ENCODE data around the gene NDUFV2. TPM values are rescaled to one million over a fixed set of nuclear protein-coding genes. Genes with fewer than 3 reads are reported as not detected.
A peak's percentile ranks its signal among the peaks of the same experiment; 100 is the strongest.
"Not testable (repeated sequence)": the region's sequence is repeated elsewhere in the genome, so short reads cannot be mapped to it uniquely, and the experiment has no call there.

The NDUFV2 gene
- total RNA-seq, 5 donors from 2014 or later (not counting 1 experiment from before 2014, with no cell fraction given), result 148 to 201 (median 156) TPM

DNA sequence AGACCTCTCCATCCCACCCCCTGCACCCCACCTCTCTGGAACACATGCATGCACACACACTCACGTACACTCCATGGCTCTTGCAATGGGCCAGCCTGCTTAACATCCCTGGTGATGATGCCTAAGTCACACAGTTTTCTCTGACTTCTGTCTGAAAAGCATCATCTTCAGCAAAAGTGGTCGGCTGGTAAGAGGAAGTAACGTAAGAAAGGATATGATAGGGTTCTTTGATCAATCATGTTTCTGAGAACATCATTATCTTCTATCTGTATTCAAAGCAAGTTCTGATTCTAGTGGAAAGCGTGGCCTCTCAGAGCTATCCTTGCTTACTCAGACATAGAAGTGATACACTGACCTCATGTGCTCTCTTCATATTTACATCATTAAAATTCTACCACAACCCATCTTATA, 11.4 kb upstream of the NDUFV2 start:
- H3K4me3 Mint-ChIP-seq, result peak overlapping the region; percentile 4 to 65 (median 59)
- WGBS (ENCODE audit: insufficient coverage), result no CpG with 5 or more reads among the region's 4 CpGs
- peaks cover 17 to 36% of the 10 kb centered on the region in 2 experiments for H3K4me1 ChIP-seq (ENCODE audit: control insufficient read depth in 1 of 2, extremely low read depth in 1 of 2, insufficient read depth in 2 of 2, low read length in 2 of 2)

DNA sequence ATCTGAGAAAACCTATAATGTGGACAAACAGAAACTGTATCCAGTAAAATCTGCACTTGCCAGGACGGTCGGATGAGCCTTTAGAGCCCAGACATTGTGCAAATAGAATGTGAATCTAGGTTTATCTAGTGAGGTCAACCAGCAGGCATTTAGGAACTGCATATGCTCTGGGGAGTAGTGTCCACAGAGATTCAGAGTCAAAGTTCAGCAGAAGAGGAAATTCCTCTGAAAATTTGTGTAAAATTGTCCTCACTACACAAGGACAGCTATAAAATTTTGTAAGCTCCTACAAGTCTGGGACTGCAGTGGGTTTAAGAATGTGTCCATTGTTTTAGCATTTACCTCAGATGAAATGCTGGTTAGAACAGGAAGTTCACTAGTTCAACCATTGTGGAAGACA, 9.8 kb upstream of the NDUFV2 start:
- no peaks in the 10 kb centered on the region for H3K27me3 ChIP-seq (replicated peaks in 1 of 2; ENCODE audit: control insufficient read depth in 2 of 2, extremely low read depth in 1 of 2, insufficient read depth in 2 of 2, low read length in 1 of 2)
- Mint-ChIP-seq H3K4me3 (peak overlapping the region in 1 of 3 donors; percentile 12), H3K27ac (peak overlapping the region; percentile 69 to 93), H3K9me3 (no peaks in the 10 kb centered on the region), H3K4me1 (peaks cover 63 to 85% (median 85%) of the 10 kb centered on the region in 3 donors), H3K27me3 (no peaks in the 10 kb centered on the region), H3K36me3 (no peaks in the 10 kb centered on the region)
- 94% methylated on average over 2 of the region's 2 CpGs for WGBS (ENCODE audit: insufficient coverage)
- no peak overlapping the region for H3K4me3 ChIP-seq (ENCODE audit: control insufficient read depth in 1 of 2, extremely low read depth in 1 of 2, low read length in 1 of 2)
- ChIA-PET CTCF (no interaction called here), POLR2A (interaction anchor here in 1 of 2 donors (0.6 kb wide), 1 partner anchor 67 kb away, joined by 8 read pairs; no protein-coding TSS in a partner anchor)
- no peak overlapping the region for H3K27ac ChIP-seq (ENCODE audit: low read length)
- DNase-seq (no peak), ATAC-seq (replicated peaks in 1 of 4) (no peak)
- H3K4me1 ChIP-seq (ENCODE audit: control insufficient read depth in 1 of 2, extremely low read depth in 1 of 2, insufficient read depth in 2 of 2, low read length in 2 of 2), result peaks cover 17 to 37% of the 10 kb centered on the region in 2 experiments
- H3K9me3 ChIP-seq, result no peaks in the 10 kb centered on the region
- no peaks in the 10 kb centered on the region for H3K36me3 ChIP-seq (ENCODE audit: control insufficient read depth in 2 of 2, extremely low read depth in 1 of 2, insufficient read depth in 1 of 2, low read length in 1 of 2)

More for the DNA sequence above, 11.4 kb upstream of the NDUFV2 start:
- ATAC-seq (replicated peaks in 1 of 4) (peak; percentile 73 to 88 (median 78)), DNase-seq (peak in 30 of 35 experiments; percentile 21 to 74 (median 46))
- H3K9me3 Mint-ChIP-seq, result peaks cover 0 to under 1% (median 0%) of the 10 kb centered on the region in 3 donors
- no peaks in the 10 kb centered on the region for H3K27me3 Mint-ChIP-seq
- no peaks in the 10 kb centered on the region for H3K36me3 Mint-ChIP-seq
- peak overlapping the region; percentile 87 to 93 for H3K27ac Mint-ChIP-seq
- ChIA-PET POLR2A (interaction anchor here (0.6 to 1.1 kb wide), 3 partner anchors 10 to 140 kb away, joined by 4 to 9 read pairs (median 9); no protein-coding TSS in a partner anchor), CTCF (interaction anchor here in 1 of 2 donors (0.7 to 1.1 kb wide), 3 partner anchors 17 to 60 kb away, joined by 3 to 6 read pairs (median 4); no protein-coding TSS in a partner anchor)
- H3K36me3 ChIP-seq (ENCODE audit: control insufficient read depth in 2 of 2, extremely low read depth in 1 of 2, insufficient read depth in 1 of 2, low read length in 1 of 2), result no peaks in the 10 kb centered on the region
- no peaks in the 10 kb centered on the region for H3K9me3 ChIP-seq
- no peaks in the 10 kb centered on the region for H3K27me3 ChIP-seq (replicated peaks in 1 of 2; ENCODE audit: control insufficient read depth in 2 of 2, extremely low read depth in 1 of 2, insufficient read depth in 2 of 2, low read length in 1 of 2)
- peak overlapping the region; percentile 40 for H3K27ac ChIP-seq (ENCODE audit: low read length)
- H3K4me1 Mint-ChIP-seq, result peaks cover 59 to 86% (median 84%) of the 10 kb centered on the region in 3 donors
- no peak overlapping the region for H3K4me3 ChIP-seq (ENCODE audit: control insufficient read depth in 1 of 2, extremely low read depth in 1 of 2, low read length in 1 of 2)

DNA sequence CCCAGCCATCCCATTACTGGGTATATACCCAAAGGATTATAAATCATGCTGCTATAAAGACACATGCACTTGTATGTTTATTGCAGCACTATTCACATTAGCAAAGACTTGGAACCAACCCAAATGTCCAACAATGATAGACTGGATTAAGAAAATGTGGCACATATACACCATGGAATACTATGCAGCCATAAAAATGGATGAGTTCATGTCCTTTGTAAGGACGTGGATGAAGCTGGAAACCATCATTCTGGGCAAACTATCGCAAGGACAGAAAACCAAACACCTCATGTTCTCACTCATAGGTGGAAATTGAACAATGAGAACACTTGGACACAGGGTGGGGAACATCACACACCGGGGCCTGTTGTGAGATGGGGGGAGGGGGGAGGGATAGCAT, 9.4 kb upstream of the NDUFV2 start:
- not testable (repeated sequence) for H3K9me3 ChIP-seq; DNase-seq; H3K9me3 Mint-ChIP-seq; H3K4me3 Mint-ChIP-seq; H3K36me3 ChIP-seq (ENCODE audit: control insufficient read depth in 2 of 2, extremely low read depth in 1 of 2, insufficient read depth in 1 of 2, low read length in 1 of 2); H3K27me3 ChIP-seq (replicated peaks in 1 of 2; ENCODE audit: control insufficient read depth in 2 of 2, extremely low read depth in 1 of 2, insufficient read depth in 2 of 2, low read length in 1 of 2); ATAC-seq (replicated peaks in 1 of 4); H3K4me3 ChIP-seq (ENCODE audit: control insufficient read depth in 1 of 2, extremely low read depth in 1 of 2, low read length in 1 of 2); H3K27me3 Mint-ChIP-seq; H3K27ac ChIP-seq (ENCODE audit: low read length); H3K36me3 Mint-ChIP-seq
- no CpG with 5 or more reads among the region's 3 CpGs for WGBS (ENCODE audit: insufficient coverage)
- POLR2A ChIA-PET, result interaction anchor here (0.6 to 0.7 kb wide), 6 partner anchors 23 to 399 kb away, joined by 3 to 6 read pairs (median 4); no protein-coding TSS in a partner anchor
- Mint-ChIP-seq H3K27ac (peak overlapping the region; percentile 61 to 69), H3K4me1 (peaks cover 61 to 83% (median 82%) of the 10 kb centered on the region in 3 donors)
- CTCF ChIA-PET, result interaction anchor here (0.6 to 1.0 kb wide), 4 partner anchors 13 to 96 kb away, joined by 3 to 4 read pairs (median 3); no protein-coding TSS in a partner anchor
- H3K4me1 ChIP-seq (ENCODE audit: control insufficient read depth in 1 of 2, extremely low read depth in 1 of 2, insufficient read depth in 2 of 2, low read length in 2 of 2), result peaks cover 17 to 37% of the 10 kb centered on the region in 2 experiments

DNA sequence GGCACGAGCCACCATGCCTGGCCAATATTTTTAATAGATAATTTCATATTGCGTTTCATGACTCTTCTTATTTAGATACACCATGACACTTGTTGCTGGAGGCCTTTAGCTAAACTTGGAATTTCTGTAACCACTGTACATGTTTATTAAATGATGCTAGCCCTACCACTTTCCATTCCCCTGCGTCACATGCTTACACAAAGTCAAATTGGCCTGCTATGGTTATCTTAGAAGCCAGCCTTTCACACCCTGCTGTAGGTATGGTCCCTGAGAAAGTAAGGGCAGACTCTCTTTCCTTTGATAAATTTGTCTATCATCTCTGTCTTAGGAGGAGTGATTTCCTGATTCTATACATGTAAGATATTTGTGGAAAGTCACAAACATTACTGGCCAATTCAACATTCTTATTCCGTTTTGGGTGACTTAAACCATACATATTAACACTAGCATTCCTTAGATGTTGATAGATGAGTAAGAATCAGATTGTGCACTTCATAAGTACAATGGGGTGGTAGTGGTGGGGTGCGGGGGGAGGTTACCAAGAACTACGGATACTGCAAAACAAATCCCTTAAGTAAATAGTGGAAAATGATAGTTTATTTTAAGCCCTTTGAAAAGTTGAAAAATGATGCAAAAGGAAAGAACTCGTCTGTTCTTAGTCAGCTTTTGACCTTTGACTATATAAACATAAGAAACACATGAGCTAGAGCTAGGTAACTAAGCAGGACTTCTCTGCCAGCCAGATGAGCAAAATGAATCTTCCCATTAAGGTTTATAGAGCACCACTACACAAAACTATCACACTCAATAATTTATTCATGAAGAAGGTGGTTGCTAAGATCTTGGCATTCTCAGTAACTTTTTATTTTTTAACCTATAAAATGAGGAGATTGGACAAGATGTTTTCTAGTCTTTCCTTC, 7.9 kb upstream of the NDUFV2 start:
- Mint-ChIP-seq H3K4me3 (peak overlapping the region; percentile 47 to 52 (median 49)), H3K27me3 (no peaks in the 10 kb centered on the region), H3K27ac (peak overlapping the region; percentile 95 to 97), H3K4me1 (peaks cover 57 to 70% (median 67%) of the 10 kb centered on the region in 3 donors), H3K36me3 (no peaks in the 10 kb centered on the region), H3K9me3 (no peaks in the 10 kb centered on the region)
- Histone ChIP-seq H3K27me3 (replicated peaks in 1 of 2; ENCODE audit: control insufficient read depth in 2 of 2, extremely low read depth in 1 of 2, insufficient read depth in 2 of 2, low read length in 1 of 2) (no peaks in the 10 kb centered on the region), H3K36me3 (ENCODE audit: control insufficient read depth in 2 of 2, extremely low read depth in 1 of 2, insufficient read depth in 1 of 2, low read length in 1 of 2) (no peaks in the 10 kb centered on the region), H3K4me1 (ENCODE audit: control insufficient read depth in 1 of 2, extremely low read depth in 1 of 2, insufficient read depth in 2 of 2, low read length in 2 of 2) (peaks cover 17 to 37% of the 10 kb centered on the region in 2 experiments), H3K9me3 (no peaks in the 10 kb centered on the region), H3K4me3 (ENCODE audit: control insufficient read depth in 1 of 2, extremely low read depth in 1 of 2, low read length in 1 of 2) (no peak overlapping the region), H3K27ac (ENCODE audit: low read length) (peak overlapping the region; percentile 83)
- 83% methylated on average over 1 of the region's 7 CpGs for WGBS (ENCODE audit: insufficient coverage)
- DNase-seq, result peak in 3 of 35 experiments; percentile 22 to 25 (median 22)
- ChIA-PET POLR2A (interaction anchor here (0.6 to 0.9 kb wide), 3 partner anchors 21 to 140 kb away, joined by 3 read pairs; no protein-coding TSS in a partner anchor), CTCF (no interaction called here)
- no peak for ATAC-seq (replicated peaks in 1 of 4)

DNA sequence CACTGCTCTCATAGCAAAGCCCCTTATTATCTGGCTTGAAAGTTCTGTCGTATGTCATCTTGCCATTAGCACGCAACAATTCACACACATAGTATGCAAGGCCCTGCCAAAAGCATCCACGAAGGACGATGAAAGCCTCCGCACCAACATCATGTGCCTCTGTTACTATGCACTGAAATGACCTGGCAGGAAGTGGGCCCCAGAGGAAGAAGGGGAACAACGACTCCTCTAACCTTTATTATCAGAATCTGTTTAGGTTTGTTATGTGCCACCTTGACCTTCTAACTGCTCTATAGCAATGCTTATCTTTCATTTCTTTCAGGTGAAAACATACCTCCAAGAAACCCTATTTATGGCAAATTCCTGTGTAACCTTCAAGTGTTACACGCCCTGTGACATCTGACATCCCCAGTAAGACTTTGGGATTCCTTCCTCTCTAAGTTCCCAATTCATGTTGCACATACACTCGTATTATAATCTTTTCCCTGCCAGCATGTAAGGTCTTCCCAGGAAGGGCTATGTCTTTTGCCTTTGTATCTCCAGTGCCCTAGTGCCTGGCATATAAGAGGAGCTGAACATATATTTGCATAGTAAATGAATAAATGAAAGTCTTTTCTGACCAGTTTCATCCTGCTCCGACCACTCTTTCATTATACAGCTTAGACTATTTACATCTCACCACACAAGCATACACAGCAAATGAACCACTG, 7.0 kb upstream of the NDUFV2 start:
- H3K36me3 ChIP-seq (ENCODE audit: control insufficient read depth in 2 of 2, extremely low read depth in 1 of 2, insufficient read depth in 1 of 2, low read length in 1 of 2), result no peaks in the 10 kb centered on the region
- DNase-seq, result peak in 34 of 35 experiments; percentile 17 to 76 (median 58)
- ChIA-PET CTCF (interaction anchor here (0.7 to 1.2 kb wide), 4 partner anchors 42 to 94 kb away, joined by 3 to 5 read pairs (median 4); no protein-coding TSS in a partner anchor), POLR2A (no interaction called here)
- no peaks in the 10 kb centered on the region for H3K9me3 ChIP-seq
- ATAC-seq (replicated peaks in 1 of 4), result peak; percentile 48 to 88 (median 78)
- H3K36me3 Mint-ChIP-seq, result no peaks in the 10 kb centered on the region
- peak overlapping the region; percentile 47 to 52 (median 49) for H3K4me3 Mint-ChIP-seq
- H3K9me3 Mint-ChIP-seq, result no peaks in the 10 kb centered on the region
- H3K27me3 Mint-ChIP-seq, result no peaks in the 10 kb centered on the region
- H3K4me3 ChIP-seq (ENCODE audit: control insufficient read depth in 1 of 2, extremely low read depth in 1 of 2, low read length in 1 of 2), result peak overlapping the region in 1 of 2 donors; percentile 19
- peaks cover 54 to 67% (median 65%) of the 10 kb centered on the region in 3 donors for H3K4me1 Mint-ChIP-seq
- 8% methylated on average over 6 of the region's 9 CpGs for WGBS (ENCODE audit: insufficient coverage)
- H3K4me1 ChIP-seq (ENCODE audit: control insufficient read depth in 1 of 2, extremely low read depth in 1 of 2, insufficient read depth in 2 of 2, low read length in 2 of 2), result peaks cover 17 to 35% of the 10 kb centered on the region in 2 experiments
- H3K27me3 ChIP-seq (replicated peaks in 1 of 2; ENCODE audit: control insufficient read depth in 2 of 2, extremely low read depth in 1 of 2, insufficient read depth in 2 of 2, low read length in 1 of 2), result no peaks in the 10 kb centered on the region
- H3K27ac ChIP-seq (ENCODE audit: low read length), result peak overlapping the region; percentile 83
- peak overlapping the region; percentile 95 to 97 for H3K27ac Mint-ChIP-seq

Measured in T-cell (primary cell).